Osteocyte (in vitro differentiated cells): ENCODE data around the gene FKBP10. TPM values are rescaled to one million over a fixed set of nuclear protein-coding genes. Genes with fewer than 3 reads are reported as not detected.

Experiments used
- DNase-seq: peaks from one replicate; pipeline ENCODE4 v3.0.0; 2021; ENCODE audit warnings: mixed read lengths; ENCODE audit not compliant: unreplicated experiment; ENCODE audit errors: extremely low spot score
- H3K27ac Mint-ChIP-seq: one replicate; pipeline ENCODE4 v1.8.0; 2021; ENCODE audit warnings: mild to moderate bottlenecking, mixed read lengths; ENCODE audit not compliant: unreplicated experiment
- H3K27me3 Mint-ChIP-seq: one replicate; pipeline ENCODE4 v1.8.0; 2021; ENCODE audit warnings: mixed read lengths; ENCODE audit not compliant: unreplicated experiment
- H3K36me3 Mint-ChIP-seq: one replicate; pipeline ENCODE4 v1.8.0; 2021; ENCODE audit warnings: mixed read lengths; ENCODE audit not compliant: unreplicated experiment
- H3K4me1 Mint-ChIP-seq: one replicate; pipeline ENCODE4 v1.8.0; 2021; ENCODE audit warnings: mixed read lengths; ENCODE audit not compliant: unreplicated experiment
- H3K4me3 Mint-ChIP-seq: one replicate; pipeline ENCODE4 v1.8.0; 2021; ENCODE audit warnings: mild to moderate bottlenecking, moderate library complexity, mixed read lengths; ENCODE audit not compliant: unreplicated experiment
- H3K9me3 Mint-ChIP-seq: one replicate; pipeline ENCODE4 v1.8.0; 2021; ENCODE audit warnings: mixed read lengths; ENCODE audit not compliant: unreplicated experiment
- CTCF ChIP-seq: fragments of 200-600 bp; sonication (generic); IDR thresholded peaks from 2 replicates; pipeline ENCODE4 v1.5.0; 2021; ENCODE audit warnings: antibody characterized with exemption, mild to moderate bottlenecking, moderate library complexity
- total RNA-seq: library from RNA; stranded (reverse); gene quantifications from 2 replicates; pipeline ENCODE4 v1.2.1, GENCODE V29; 2021

The FKBP10 gene
- total RNA-seq, 1 donor from 2014 or later: 426 TPM

GRCh38 chr17:41821776-41822175 lies 9.0 kb downstream of the FKBP10 start:
- no peak overlapping the region for H3K4me3 Mint-ChIP-seq

GRCh38 chr17:41822216-41823140 lies 9.7 kb downstream of the FKBP10 start:
- peaks cover 12% of the 10 kb centered on the region for H3K36me3 Mint-ChIP-seq
- peak overlapping the region; percentile 28 for H3K27ac Mint-ChIP-seq
- DNase-seq: no peak
- H3K4me1 Mint-ChIP-seq: no peaks in the 10 kb centered on the region
- no peak overlapping the region for H3K4me3 Mint-ChIP-seq
- H3K9me3 Mint-ChIP-seq: no peaks in the 10 kb centered on the region
- no peaks in the 10 kb centered on the region for H3K27me3 Mint-ChIP-seq
- TF ChIP-seq CTCF: no peak

More at GRCh38 chr17:41821776-41822175, 9.0 kb downstream of the FKBP10 start:
- peaks cover 1% of the 10 kb centered on the region for H3K4me1 Mint-ChIP-seq
- H3K36me3 Mint-ChIP-seq: peaks cover 15% of the 10 kb centered on the region
- H3K27me3 Mint-ChIP-seq: no peaks in the 10 kb centered on the region
- no peak for DNase-seq
- no peak overlapping the region for H3K27ac Mint-ChIP-seq
- TF ChIP-seq CTCF: no peak
- no peaks in the 10 kb centered on the region for H3K9me3 Mint-ChIP-seq

- H3K9me3 Mint-ChIP-seq: no peaks in the 10 kb centered on the region
- no peak for TF ChIP-seq CTCF
- H3K36me3 Mint-ChIP-seq: peaks cover 10% of the 10 kb centered on the region
- DNase-seq: no peak
- H3K4me3 Mint-ChIP-seq: no peak overlapping the region
- no peak overlapping the region for H3K27ac Mint-ChIP-seq
- no peaks in the 10 kb centered on the region for H3K27me3 Mint-ChIP-seq
- no peaks in the 10 kb centered on the region for H3K4me1 Mint-ChIP-seq
Measured at GRCh38 chr17:41823141-41823524, 10.3 kb downstream of the FKBP10 start.

GRCh38 chr17:41823580-41823979 lies 10.8 kb downstream of the FKBP10 start:
- TF ChIP-seq CTCF: no peak
- no peaks in the 10 kb centered on the region for H3K9me3 Mint-ChIP-seq
- H3K4me3 Mint-ChIP-seq: no peak overlapping the region
- no peak overlapping the region for H3K27ac Mint-ChIP-seq
- no peaks in the 10 kb centered on the region for H3K4me1 Mint-ChIP-seq
- no peak for DNase-seq
- H3K36me3 Mint-ChIP-seq: peaks cover 6% of the 10 kb centered on the region
- no peaks in the 10 kb centered on the region for H3K27me3 Mint-ChIP-seq

- Mint-ChIP-seq H3K27me3 (no peaks in the 10 kb centered on the region), H3K9me3 (no peaks in the 10 kb centered on the region), H3K36me3 (peaks cover 6% of the 10 kb centered on the region), H3K4me1 (no peaks in the 10 kb centered on the region), H3K4me3 (no peak overlapping the region), H3K27ac (no peak overlapping the region)
- DNase-seq: no peak
- no peak for TF ChIP-seq CTCF
Measured at GRCh38 chr17:41824086-41824485, 11.3 kb downstream of the FKBP10 start.
